H9 (cell line): Measurements from ENCODE around the gene ZNF547. TPM values are rescaled to one million over a fixed set of nuclear protein-coding genes. Genes with fewer than 3 reads are reported as not detected.

ENCODE experiments used
- DNase-seq: peaks from one replicate; pipeline ENCODE4 v3.0.0-alpha.2; 2017
- H2AFZ ChIP-seq: one replicate; pipeline ENCODE4 v1.6.1; 2013; ENCODE audit warnings: mild to moderate bottlenecking, low read length, control low read depth, moderate library complexity
- H2AK5ac ChIP-seq: 2 replicates; pipeline ENCODE4 v1.6.1; 2013; ENCODE audit warnings: low read length, control low read depth, mixed read lengths; ENCODE audit not compliant: insufficient read length
- H2BK120ac ChIP-seq: one replicate; pipeline ENCODE4 v1.6.1; 2013; ENCODE audit warnings: low read depth, mild to moderate bottlenecking, low read length, control low read depth, inconsistent platforms; ENCODE audit not compliant: poor library complexity, severe bottlenecking
- H2BK12ac ChIP-seq: 2 replicates; pipeline ENCODE4 v1.6.1; 2013; ENCODE audit warnings: low read length, control low read depth, mixed read lengths, low read depth; ENCODE audit not compliant: insufficient read length
- H2BK15ac ChIP-seq: 2 replicates; pipeline ENCODE4 v1.6.1; 2013; ENCODE audit warnings: low read depth, low read length, control low read depth
- H2BK20ac ChIP-seq: one replicate; pipeline ENCODE4 v1.6.1; 2013; ENCODE audit warnings: low read depth, mild to moderate bottlenecking, low read length, control low read depth, inconsistent platforms; ENCODE audit not compliant: poor library complexity, severe bottlenecking
- H2BK5ac ChIP-seq: 2 replicates; pipeline ENCODE4 v1.6.1; 2013; ENCODE audit warnings: low read length, control low read depth, mixed read lengths; ENCODE audit not compliant: insufficient read length
- H3K14ac ChIP-seq: 2 replicates; pipeline ENCODE4 v1.6.1; 2013; ENCODE audit warnings: low read length, control low read depth; ENCODE audit not compliant: insufficient read depth
- H3K18ac ChIP-seq: 2 replicates; pipeline ENCODE4 v1.6.1; 2013; ENCODE audit warnings: low read depth, mild to moderate bottlenecking, mixed read lengths, low read length, control low read depth; ENCODE audit not compliant: insufficient read length
- H3K23ac ChIP-seq: 2 replicates; pipeline ENCODE4 v1.6.1; 2013; ENCODE audit warnings: low read length, control low read depth, mixed read lengths, low read depth; ENCODE audit not compliant: insufficient read length
- H3K23me2 ChIP-seq: 2 replicates; pipeline ENCODE4 v1.6.1; 2013; ENCODE audit warnings: low read depth, mild to moderate bottlenecking, mixed read lengths, low read length, control low read depth; ENCODE audit not compliant: insufficient read length, poor library complexity, severe bottlenecking
- H3K27ac ChIP-seq: 2 replicates; pipeline ENCODE4 v1.5.1; 2013; ENCODE audit warnings: low read length, control low read depth, mixed read lengths, low read depth; ENCODE audit not compliant: insufficient read length
- H3K27me3 ChIP-seq: 2 replicates; pipeline ENCODE4 v1.6.1; 2013; ENCODE audit warnings: low read length, control low read depth, inconsistent platforms; ENCODE audit not compliant: insufficient read depth
- H3K4ac ChIP-seq: 2 replicates; pipeline ENCODE4 v1.6.1; 2013; ENCODE audit warnings: low read depth, mild to moderate bottlenecking, control low read depth, inconsistent platforms, low read length, moderate library complexity
- H3K4me1 ChIP-seq: 2 replicates; pipeline ENCODE4 v1.6.1; 2013; ENCODE audit warnings: low read length, control low read depth, inconsistent platforms; ENCODE audit not compliant: insufficient read depth
- H3K4me2 ChIP-seq: 2 replicates; pipeline ENCODE4 v1.6.1; 2013; ENCODE audit warnings: low read length, control low read depth, mixed read lengths; ENCODE audit not compliant: insufficient read length, insufficient read depth
- H3K56ac ChIP-seq: 2 replicates; pipeline ENCODE4 v1.6.1; 2013; ENCODE audit warnings: low read depth, mild to moderate bottlenecking, mixed read lengths, low read length, control low read depth; ENCODE audit not compliant: insufficient read length
- H3K79me1 ChIP-seq: 2 replicates; pipeline ENCODE4 v1.6.1; 2013; ENCODE audit warnings: low read depth, mild to moderate bottlenecking, moderate library complexity, low read length, control low read depth, inconsistent platforms; ENCODE audit not compliant: insufficient read depth, poor library complexity, severe bottlenecking
- H3K79me2 ChIP-seq: 2 replicates; pipeline ENCODE4 v1.6.1; 2013; ENCODE audit warnings: low read length, control low read depth, inconsistent platforms; ENCODE audit not compliant: insufficient read depth
- H3K9ac ChIP-seq: 2 replicates; pipeline ENCODE4 v1.6.1; 2013; ENCODE audit warnings: low read length, control low read depth, mixed read lengths; ENCODE audit not compliant: insufficient read length; ENCODE audit errors: extremely low read depth
- H3K9me3 ChIP-seq: one replicate; pipeline ENCODE4 v1.6.1; 2013; ENCODE audit warnings: low read depth, low read length, inconsistent platforms; ENCODE audit not compliant: control insufficient read depth
- H3T11ph ChIP-seq: one replicate; pipeline ENCODE4 v1.6.1; 2013; ENCODE audit warnings: mild to moderate bottlenecking, low read length, control low read depth, inconsistent platforms
- H4K20me1 ChIP-seq: one replicate; pipeline ENCODE4 v1.6.1; 2013; ENCODE audit not compliant: control insufficient read depth, insufficient read length, insufficient read depth
- H4K5ac ChIP-seq: 2 replicates; pipeline ENCODE4 v1.6.1; 2013; ENCODE audit warnings: low read depth, mild to moderate bottlenecking, mixed read lengths, low read length, control low read depth; ENCODE audit not compliant: insufficient read length
- H4K8ac ChIP-seq: replicated peaks from 2 replicates; pipeline ENCODE4 v1.6.1; 2013; ENCODE audit warnings: low read length, control low read depth, mixed read lengths, low read depth; ENCODE audit not compliant: insufficient read length
- H4K91ac ChIP-seq: 2 replicates; pipeline ENCODE4 v1.6.1; 2013; ENCODE audit warnings: low read depth, mild to moderate bottlenecking, moderate library complexity, mixed read lengths, low read length, control low read depth; ENCODE audit not compliant: insufficient read length
- H3K27ac Mint-ChIP-seq, 3 experiments: 2 replicates in 2 of 3; 3 replicates in 1 of 3; pipeline ENCODE4 v1.8.0; 2020 to 2021; ENCODE audit warnings: mixed read lengths in 3 of 3, mild to moderate bottlenecking in 1 of 3, moderate library complexity in 1 of 3
- H3K27me3 Mint-ChIP-seq: 2 replicates; pipeline ENCODE4 v1.8.0; 2021; ENCODE audit warnings: low read depth, mild to moderate bottlenecking, moderate library complexity, mixed read lengths
- H3K36me3 Mint-ChIP-seq, 3 experiments: 2 replicates in 2 of 3; 3 replicates in 1 of 3; pipeline ENCODE4 v1.8.0; 2020 to 2021; ENCODE audit warnings: low read depth in 3 of 3, mixed read lengths in 3 of 3; ENCODE audit not compliant: insufficient read depth in 1 of 3
- H3K4me1 Mint-ChIP-seq, 2 experiments: 2 replicates each; pipeline ENCODE4 v1.8.0; 2020; ENCODE audit warnings: mixed read lengths in 2 of 2
- H3K4me3 Mint-ChIP-seq, 2 experiments: 2 replicates in 1 of 2; 3 replicates in 1 of 2; pipeline ENCODE4 v1.8.0; 2020 to 2021; ENCODE audit warnings: mild to moderate bottlenecking in 2 of 2, mixed read lengths in 2 of 2, moderate library complexity in 1 of 2
- H3K9me3 Mint-ChIP-seq, 2 experiments: 2 replicates in 1 of 2; 3 replicates in 1 of 2; pipeline ENCODE4 v1.8.0; 2020; ENCODE audit warnings: mild to moderate bottlenecking in 2 of 2, mixed read lengths in 2 of 2, moderate library complexity in 1 of 2
- CTCF ChIP-seq: fragments of 200-600 bp; sonication (generic); conservative IDR thresholded peaks from 3 replicates; pipeline ENCODE4 v1.8.0; 2021; ENCODE audit warnings: antibody characterized with exemption, mild to moderate bottlenecking
- WGBS: extraction: QIAGEN DNeasy Blood & Tissue Kit; methylation state at CpG from one replicate; pipeline ENCODE4 v1.1.7; 2013; ENCODE audit warnings: missing lambda C conversion rate, low lambda C conversion rate, mixed read lengths; ENCODE audit not compliant: insufficient read length; ENCODE audit errors: extremely low coverage; 5-methylcytosine and 5-hydroxymethylcytosine counted together
- total RNA-seq: library from RNA; stranded (reverse); gene quantifications from 2 replicates; pipeline ENCODE4 v1.2.1, GENCODE V29; 2021

ZNF547 gene
- total RNA-seq, 1 experiment from 2014 or later = 3.8 TPM

GRCh38 chr19:57403737-57404563, 40.6 kb downstream of the ZNF547 start:
- WGBS = no CpG with 5 or more reads among the region's 9 CpGs
- Histone ChIP-seq H3K23me2 (no peaks in the 10 kb centered on the region), H3T11ph (no peak overlapping the region), H2BK5ac (no peak overlapping the region), H3K18ac (no peak overlapping the region), H4K91ac (no peak overlapping the region), H4K8ac (no peak overlapping the region), H3K9ac (no peak overlapping the region), H3K23ac (no peak overlapping the region), H2BK120ac (no peak overlapping the region), H2AFZ (no peak overlapping the region), H3K14ac (no peak overlapping the region), H3K4me1 (no peaks in the 10 kb centered on the region), H3K9me3 (no peaks in the 10 kb centered on the region), H4K5ac (no peak overlapping the region), H3K4ac (no peak overlapping the region), H3K79me2 (no peaks in the 10 kb centered on the region), H2BK20ac (no peak overlapping the region), H3K79me1 (no peaks in the 10 kb centered on the region), H2AK5ac (no peak overlapping the region), H2BK15ac (no peak overlapping the region), H4K20me1 (no peaks in the 10 kb centered on the region), H2BK12ac (no peak overlapping the region), H3K56ac (no peak overlapping the region), H3K4me2 (no peak overlapping the region), H3K27me3 (no peaks in the 10 kb centered on the region), H3K27ac (no peak overlapping the region)
- no peaks in the 10 kb centered on the region for H3K4me1 Mint-ChIP-seq
- peaks cover 6 to 19% (median 7%) of the 10 kb centered on the region in 3 experiments for H3K36me3 Mint-ChIP-seq
- H3K4me3 Mint-ChIP-seq = no peak overlapping the region; a peak in 1 of 5 replicates
- peaks cover 2 to 10% of the 10 kb centered on the region in 2 experiments; a peak in 4 of 5 replicates for H3K9me3 Mint-ChIP-seq
- no peaks in the 10 kb centered on the region; the same call in none of the 2 replicates for H3K27me3 Mint-ChIP-seq
- no peak for DNase-seq
- TF ChIP-seq CTCF = no peak
- no peak overlapping the region for H3K27ac Mint-ChIP-seq
